Measurements from ENCODE around the gene BSN. TPM values are rescaled to one million over a fixed set of nuclear protein-coding genes. Genes with fewer than 3 reads are reported as not detected.
"Not testable (repeated sequence)": the region's sequence is repeated elsewhere in the genome, so short reads cannot be mapped to it uniquely, and the experiment has no call there.

BSN gene
- total RNA-seq, 5 donors from 2014 or later (not counting 1 experiment from before 2014, with no cell fraction given): 0.08 to 0.44 (median 0.32) TPM

DNA sequence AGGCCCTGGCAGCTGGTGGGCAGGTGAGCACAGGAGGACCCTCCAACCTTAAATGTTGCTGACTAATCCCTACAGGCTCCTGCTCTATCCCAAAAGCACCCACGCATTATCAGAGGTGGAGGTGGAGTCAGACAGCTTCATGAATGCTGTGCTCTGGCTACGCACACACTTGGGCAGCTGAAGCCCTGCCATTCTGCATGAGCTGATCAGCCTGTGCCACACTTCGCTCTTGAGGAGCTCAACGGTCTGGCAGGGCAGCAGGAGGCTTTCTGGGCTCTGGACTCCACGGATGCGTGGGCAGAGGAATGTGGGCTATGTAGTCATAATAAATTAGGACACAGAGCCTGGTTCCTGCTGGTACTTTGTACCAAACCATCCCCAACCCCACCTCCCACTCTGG lies 128.9 kb downstream of the BSN start:
- Mint-ChIP-seq H3K9me3 (no peaks in the 10 kb centered on the region), H3K4me1 (peaks cover 0 to 20% (median 12%) of the 10 kb centered on the region in 3 donors)

DNA sequence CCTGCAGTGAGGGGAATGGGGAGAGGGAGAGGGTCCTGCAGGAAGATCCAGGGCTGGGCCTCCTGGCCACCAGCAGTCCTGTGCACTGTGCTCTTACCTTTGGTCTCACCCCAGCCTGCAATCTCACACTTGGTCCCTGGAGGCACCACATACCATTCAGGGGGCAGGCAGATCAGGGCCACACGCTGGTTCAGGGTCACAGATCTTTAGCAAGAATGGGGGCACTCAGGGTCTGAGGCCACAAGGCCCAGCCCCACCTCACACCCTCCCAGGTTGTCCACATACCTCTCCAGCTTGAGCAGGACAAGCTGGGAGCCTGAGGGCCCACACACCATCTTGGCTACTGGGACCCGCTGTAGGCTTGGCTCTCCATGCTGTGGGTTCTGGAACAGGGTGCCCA lies 130.2 kb downstream of the BSN start:
- POLR2A ChIA-PET; ATAC-seq (replicated peaks in 1 of 4); DNase-seq; H3K9me3 ChIP-seq; H3K4me3 ChIP-seq (ENCODE audit: control insufficient read depth in 1 of 2, extremely low read depth in 1 of 2, low read length in 1 of 2); H3K27ac Mint-ChIP-seq; H3K9me3 Mint-ChIP-seq; CTCF ChIA-PET; H3K27me3 Mint-ChIP-seq; H3K27ac ChIP-seq (ENCODE audit: low read length): not testable (repeated sequence)
- WGBS (ENCODE audit: insufficient coverage): 80% methylated on average over 1 of the region's 2 CpGs
- Mint-ChIP-seq H3K4me1 (peaks cover 11 to 28% (median 17%) of the 10 kb centered on the region in 3 donors), H3K36me3 (peaks cover 15% of the 10 kb centered on the region), H3K4me3 (peak overlapping the region in 1 of 3 donors; percentile 42)
- Histone ChIP-seq H3K36me3 (ENCODE audit: control insufficient read depth in 2 of 2, extremely low read depth in 1 of 2, insufficient read depth in 1 of 2, low read length in 1 of 2) (peaks cover 11 to 45% of the 10 kb centered on the region in 2 donors), H3K27me3 (replicated peaks in 1 of 2; ENCODE audit: control insufficient read depth in 2 of 2, extremely low read depth in 1 of 2, insufficient read depth in 2 of 2, low read length in 1 of 2) (peaks cover 0 to 20% of the 10 kb centered on the region in 2 experiments), H3K4me1 (ENCODE audit: control insufficient read depth in 1 of 2, extremely low read depth in 1 of 2, insufficient read depth in 2 of 2, low read length in 2 of 2) (peaks cover 0 to 30% of the 10 kb centered on the region in 2 experiments)

More for the DNA sequence above, 128.9 kb downstream of the BSN start:
- no peak overlapping the region for H3K27ac ChIP-seq (ENCODE audit: low read length)
- Mint-ChIP-seq H3K27me3 (peaks cover 0 to 4% of the 10 kb centered on the region in 2 donors), H3K27ac (no peak overlapping the region), H3K36me3 (peaks cover 20% of the 10 kb centered on the region), H3K4me3 (no peak overlapping the region)
- peaks cover 0 to 20% of the 10 kb centered on the region in 2 experiments for H3K4me1 ChIP-seq (ENCODE audit: control insufficient read depth in 1 of 2, extremely low read depth in 1 of 2, insufficient read depth in 2 of 2, low read length in 2 of 2)
- DNase-seq (no peak), ATAC-seq (replicated peaks in 1 of 4) (no peak)
- WGBS (ENCODE audit: insufficient coverage): 94% methylated on average over 4 of the region's 6 CpGs
- H3K9me3 ChIP-seq: no peaks in the 10 kb centered on the region
- H3K27me3 ChIP-seq (replicated peaks in 1 of 2; ENCODE audit: control insufficient read depth in 2 of 2, extremely low read depth in 1 of 2, insufficient read depth in 2 of 2, low read length in 1 of 2): peaks cover 0 to 20% of the 10 kb centered on the region in 2 experiments
- ChIA-PET POLR2A (no interaction called here), CTCF (interaction anchor here in 1 of 2 donors (0.5 kb wide), 1 partner anchor 12 kb away, joined by 5 read pairs; no protein-coding TSS in a partner anchor)
- no peak overlapping the region for H3K4me3 ChIP-seq (ENCODE audit: control insufficient read depth in 1 of 2, extremely low read depth in 1 of 2, low read length in 1 of 2)
- H3K36me3 ChIP-seq (ENCODE audit: control insufficient read depth in 2 of 2, extremely low read depth in 1 of 2, insufficient read depth in 1 of 2, low read length in 1 of 2): peaks cover 11 to 58% of the 10 kb centered on the region in 2 donors

DNA sequence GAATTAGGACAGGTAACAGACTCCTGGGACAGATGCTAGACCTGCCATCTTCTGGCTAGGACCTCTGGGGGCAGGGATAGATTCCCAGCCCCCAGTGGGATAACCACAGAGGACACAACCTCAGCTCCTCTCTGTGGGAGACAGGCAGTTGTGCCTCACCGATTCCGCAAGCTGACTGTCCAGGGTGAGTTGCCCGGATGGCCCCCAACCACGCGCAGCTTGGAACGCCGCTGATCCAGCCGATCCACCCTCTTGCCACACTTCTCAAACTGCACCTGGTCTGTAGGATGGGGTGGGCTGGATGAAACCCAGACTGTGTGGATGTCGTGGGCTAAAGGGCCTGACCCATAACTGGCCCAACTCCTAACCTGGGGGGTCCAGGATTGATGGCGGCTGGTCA lies 130.8 kb downstream of the BSN start:
- H3K27ac ChIP-seq (ENCODE audit: low read length); DNase-seq; H3K27me3 Mint-ChIP-seq; H3K4me3 ChIP-seq (ENCODE audit: control insufficient read depth in 1 of 2, extremely low read depth in 1 of 2, low read length in 1 of 2); ATAC-seq (replicated peaks in 1 of 4); POLR2A ChIA-PET; H3K27ac Mint-ChIP-seq; CTCF ChIA-PET; H3K9me3 ChIP-seq; H3K9me3 Mint-ChIP-seq; H3K36me3 Mint-ChIP-seq: not testable (repeated sequence)
- 75% methylated on average over 1 of the region's 10 CpGs for WGBS (ENCODE audit: insufficient coverage)
- Mint-ChIP-seq H3K4me1 (peaks cover 18 to 29% (median 19%) of the 10 kb centered on the region in 3 donors), H3K4me3 (peak overlapping the region in 1 of 3 donors; percentile 42)
- Histone ChIP-seq H3K4me1 (ENCODE audit: control insufficient read depth in 1 of 2, extremely low read depth in 1 of 2, insufficient read depth in 2 of 2, low read length in 2 of 2) (peaks cover 3 to 37% of the 10 kb centered on the region in 2 experiments), H3K36me3 (ENCODE audit: control insufficient read depth in 2 of 2, extremely low read depth in 1 of 2, insufficient read depth in 1 of 2, low read length in 1 of 2) (peaks cover 11 to 38% of the 10 kb centered on the region in 2 donors), H3K27me3 (replicated peaks in 1 of 2; ENCODE audit: control insufficient read depth in 2 of 2, extremely low read depth in 1 of 2, insufficient read depth in 2 of 2, low read length in 1 of 2) (peaks cover 0 to 20% of the 10 kb centered on the region in 2 experiments)

DNA sequence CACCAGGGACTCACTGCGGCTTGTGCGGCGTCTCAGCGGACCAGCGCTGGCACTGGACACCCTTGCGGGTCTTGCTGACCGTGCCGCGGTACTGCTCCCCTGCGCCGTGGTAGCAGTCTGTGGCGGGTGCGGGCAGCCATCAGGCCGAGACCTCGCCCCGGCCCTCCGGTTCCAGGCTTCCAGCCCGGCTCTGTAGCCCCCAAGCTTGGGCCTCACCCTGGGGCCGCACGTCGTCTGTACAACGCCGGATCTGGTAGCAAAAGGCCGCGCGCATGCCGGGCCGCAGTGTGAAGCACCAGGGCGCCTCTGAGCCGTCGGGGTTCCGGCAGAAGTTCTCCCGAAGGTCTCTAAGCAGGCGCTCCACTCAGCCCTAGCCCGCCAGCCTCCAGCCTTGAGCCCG lies 131.6 kb downstream of the BSN start:
- POLR2A ChIA-PET; H3K27me3 Mint-ChIP-seq; H3K4me3 ChIP-seq (ENCODE audit: control insufficient read depth in 1 of 2, extremely low read depth in 1 of 2, low read length in 1 of 2); H3K27ac ChIP-seq (ENCODE audit: low read length); H3K27ac Mint-ChIP-seq; H3K9me3 Mint-ChIP-seq; DNase-seq; CTCF ChIA-PET; H3K9me3 ChIP-seq; H3K36me3 Mint-ChIP-seq: not testable (repeated sequence)
- H3K36me3 ChIP-seq (ENCODE audit: control insufficient read depth in 2 of 2, extremely low read depth in 1 of 2, insufficient read depth in 1 of 2, low read length in 1 of 2): peaks cover 11 to 31% of the 10 kb centered on the region in 2 donors
- H3K27me3 ChIP-seq (replicated peaks in 1 of 2; ENCODE audit: control insufficient read depth in 2 of 2, extremely low read depth in 1 of 2, insufficient read depth in 2 of 2, low read length in 1 of 2): peaks cover 0 to 20% of the 10 kb centered on the region in 2 experiments
- WGBS (ENCODE audit: insufficient coverage): 30% methylated on average over 29 of the region's 36 CpGs
- peaks cover 4 to 44% of the 10 kb centered on the region in 2 experiments for H3K4me1 ChIP-seq (ENCODE audit: control insufficient read depth in 1 of 2, extremely low read depth in 1 of 2, insufficient read depth in 2 of 2, low read length in 2 of 2)
- ATAC-seq (replicated peaks in 1 of 4): peak in 1 of 4 experiments; percentile 4
- Mint-ChIP-seq H3K4me3 (peak overlapping the region in 2 of 3 donors; percentile 54 to 97), H3K4me1 (peaks cover 25 to 36% (median 27%) of the 10 kb centered on the region in 3 donors)

- Mint-ChIP-seq H3K4me3 (peak overlapping the region; percentile 54 to 97 (median 62)), H3K4me1 (peaks cover 30 to 41% (median 32%) of the 10 kb centered on the region in 3 donors)
- H3K36me3 Mint-ChIP-seq; POLR2A ChIA-PET; H3K27ac Mint-ChIP-seq; CTCF ChIA-PET; H3K27me3 Mint-ChIP-seq; H3K27ac ChIP-seq (ENCODE audit: low read length); H3K9me3 ChIP-seq; H3K9me3 Mint-ChIP-seq: not testable (repeated sequence)
- Histone ChIP-seq H3K4me1 (ENCODE audit: control insufficient read depth in 1 of 2, extremely low read depth in 1 of 2, insufficient read depth in 2 of 2, low read length in 2 of 2) (peaks cover 4 to 49% of the 10 kb centered on the region in 2 experiments), H3K27me3 (replicated peaks in 1 of 2; ENCODE audit: control insufficient read depth in 2 of 2, extremely low read depth in 1 of 2, insufficient read depth in 2 of 2, low read length in 1 of 2) (peaks cover 0 to 20% of the 10 kb centered on the region in 2 experiments), H3K4me3 (ENCODE audit: control insufficient read depth in 1 of 2, extremely low read depth in 1 of 2, low read length in 1 of 2) (peak overlapping the region; percentile 27 to 45), H3K36me3 (ENCODE audit: control insufficient read depth in 2 of 2, extremely low read depth in 1 of 2, insufficient read depth in 1 of 2, low read length in 1 of 2) (peaks cover 11 to 26% of the 10 kb centered on the region in 2 donors)
- 2% methylated on average over 14 of the region's 29 CpGs for WGBS (ENCODE audit: insufficient coverage)
- DNase-seq (peak in 15 of 35 experiments; percentile 18 to 42 (median 33)), ATAC-seq (replicated peaks in 1 of 4) (peak; percentile 9 to 46 (median 24))
Measured at GRCh38 chr3:49686346-49686745, 132.1 kb downstream of the BSN start.

DNA sequence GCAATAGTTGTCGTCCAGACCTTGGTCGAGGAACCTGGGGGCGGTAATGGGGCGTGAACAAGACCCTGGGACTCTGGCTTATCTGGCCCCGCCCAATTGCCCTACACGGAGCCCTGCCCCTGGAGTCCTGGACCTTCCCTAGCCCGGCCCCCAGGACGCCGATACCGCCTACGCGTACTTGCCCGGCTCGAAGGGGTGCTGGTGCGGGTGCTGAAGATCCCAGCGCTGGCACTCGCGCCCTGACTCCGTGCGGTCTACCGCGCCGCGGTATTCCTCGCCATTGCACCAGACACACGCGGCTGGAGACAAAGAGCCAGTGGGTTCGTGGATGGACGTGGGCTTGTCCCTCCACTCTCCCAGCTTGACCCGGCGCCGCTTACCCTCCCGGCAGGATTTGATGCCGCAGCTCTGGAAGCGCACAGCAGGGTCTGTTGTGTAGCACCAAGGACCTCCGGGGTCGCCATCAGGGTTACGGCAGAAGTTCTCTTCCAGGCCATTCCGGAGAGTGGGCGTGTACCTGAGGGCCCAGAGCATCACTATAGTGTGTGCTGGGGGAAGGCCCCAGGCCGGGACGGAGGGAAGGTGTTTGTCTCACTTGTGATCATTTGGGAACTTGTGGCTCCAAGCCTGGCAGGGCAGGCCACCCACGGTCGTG lies 132.6 kb downstream of the BSN start:
- WGBS (ENCODE audit: insufficient coverage): 22% methylated on average over 36 of the region's 44 CpGs
- H3K4me1 ChIP-seq (ENCODE audit: control insufficient read depth in 1 of 2, extremely low read depth in 1 of 2, insufficient read depth in 2 of 2, low read length in 2 of 2): peaks cover 6 to 52% of the 10 kb centered on the region in 2 experiments
- H3K9me3 Mint-ChIP-seq; H3K36me3 Mint-ChIP-seq; H3K9me3 ChIP-seq; H3K27ac Mint-ChIP-seq; CTCF ChIA-PET; POLR2A ChIA-PET; H3K27ac ChIP-seq (ENCODE audit: low read length); H3K27me3 Mint-ChIP-seq: not testable (repeated sequence)
- peaks cover 0 to 20% of the 10 kb centered on the region in 2 experiments for H3K27me3 ChIP-seq (replicated peaks in 1 of 2; ENCODE audit: control insufficient read depth in 2 of 2, extremely low read depth in 1 of 2, insufficient read depth in 2 of 2, low read length in 1 of 2)
- peaks cover 11 to 20% of the 10 kb centered on the region in 2 donors for H3K36me3 ChIP-seq (ENCODE audit: control insufficient read depth in 2 of 2, extremely low read depth in 1 of 2, insufficient read depth in 1 of 2, low read length in 1 of 2)
- peak overlapping the region; percentile 17 to 97 (median 49) for H3K4me3 Mint-ChIP-seq
- H3K4me3 ChIP-seq (ENCODE audit: control insufficient read depth in 1 of 2, extremely low read depth in 1 of 2, low read length in 1 of 2): peak overlapping the region; percentile 27 to 45
- peaks cover 36 to 45% (median 36%) of the 10 kb centered on the region in 3 donors for H3K4me1 Mint-ChIP-seq
- peak in 14 of 35 experiments; percentile 12 to 44 (median 22) for DNase-seq
- ATAC-seq (replicated peaks in 1 of 4): peak; percentile 7 to 27 (median 14)

Measured in T-cell (primary cell).